Sigmoid colon (tissue), 4 donors: ENCODE data around the gene GPHA2.

Experiments used
- EP300 ChIP-seq, 4 donors: sonication (generic); formaldehyde crosslinking; IDR thresholded peaks; one replicate each; pipeline ENCODE4 v1.6.1; 2017; ENCODE audit warnings: antibody characterized with exemption in 4 of 4
- POLR2A ChIP-seq, 2 donors: fragments of 450-650 bp; IDR thresholded peaks; one replicate each; pipeline ENCODE4 v1.6.1; 2016; ENCODE audit warnings: antibody characterized with exemption in 2 of 2, mild to moderate bottlenecking in 2 of 2, moderate library complexity in 2 of 2
- TF ChIP-seq, protein P1 (sequence below), 4 experiments: fragments of 450-650 bp in 3 of 4; fragments of 200-600 bp in 1 of 4; IDR thresholded peaks; one replicate each; pipeline ENCODE4 v1.5.1; 2016 to 2019; ENCODE audit warnings: antibody characterized with exemption in 4 of 4, mild to moderate bottlenecking in 3 of 4, moderate library complexity in 2 of 4

DNA sequence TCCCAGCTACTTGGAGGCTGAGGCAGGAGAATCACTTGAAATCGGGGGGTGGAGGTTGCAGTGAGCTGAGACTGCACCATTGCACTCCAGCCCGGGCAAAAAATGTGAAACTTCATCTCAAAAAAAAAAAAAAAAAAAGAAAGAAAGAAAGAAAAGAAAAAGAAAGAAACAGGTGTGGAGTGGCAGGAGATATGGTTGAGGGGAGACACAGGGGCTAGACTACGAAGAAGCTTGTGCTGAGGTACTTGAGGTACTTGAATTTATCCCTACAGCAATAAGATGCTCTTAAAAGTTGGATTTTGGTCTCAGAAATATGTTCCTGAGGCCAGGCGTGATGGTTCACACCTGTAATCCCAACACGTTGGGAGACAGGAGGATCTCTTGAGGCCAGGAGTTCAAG, 38.4 kb upstream of the GPHA2 start:
- TF ChIP-seq, protein P1, sequence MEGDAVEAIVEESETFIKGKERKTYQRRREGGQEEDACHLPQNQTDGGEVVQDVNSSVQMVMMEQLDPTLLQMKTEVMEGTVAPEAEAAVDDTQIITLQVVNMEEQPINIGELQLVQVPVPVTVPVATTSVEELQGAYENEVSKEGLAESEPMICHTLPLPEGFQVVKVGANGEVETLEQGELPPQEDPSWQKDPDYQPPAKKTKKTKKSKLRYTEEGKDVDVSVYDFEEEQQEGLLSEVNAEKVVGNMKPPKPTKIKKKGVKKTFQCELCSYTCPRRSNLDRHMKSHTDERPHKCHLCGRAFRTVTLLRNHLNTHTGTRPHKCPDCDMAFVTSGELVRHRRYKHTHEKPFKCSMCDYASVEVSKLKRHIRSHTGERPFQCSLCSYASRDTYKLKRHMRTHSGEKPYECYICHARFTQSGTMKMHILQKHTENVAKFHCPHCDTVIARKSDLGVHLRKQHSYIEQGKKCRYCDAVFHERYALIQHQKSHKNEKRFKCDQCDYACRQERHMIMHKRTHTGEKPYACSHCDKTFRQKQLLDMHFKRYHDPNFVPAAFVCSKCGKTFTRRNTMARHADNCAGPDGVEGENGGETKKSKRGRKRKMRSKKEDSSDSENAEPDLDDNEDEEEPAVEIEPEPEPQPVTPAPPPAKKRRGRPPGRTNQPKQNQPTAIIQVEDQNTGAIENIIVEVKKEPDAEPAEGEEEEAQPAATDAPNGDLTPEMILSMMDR (IDR thresholded peaks at IDR 0.05): no peak
- TF ChIP-seq EP300 (IDR thresholded peaks at IDR 0.05) (no peak), POLR2A (IDR thresholded peaks at IDR 0.05) (no peak)
